ENCODE data around the gene TAF3.

TAF3 gene

DNA sequence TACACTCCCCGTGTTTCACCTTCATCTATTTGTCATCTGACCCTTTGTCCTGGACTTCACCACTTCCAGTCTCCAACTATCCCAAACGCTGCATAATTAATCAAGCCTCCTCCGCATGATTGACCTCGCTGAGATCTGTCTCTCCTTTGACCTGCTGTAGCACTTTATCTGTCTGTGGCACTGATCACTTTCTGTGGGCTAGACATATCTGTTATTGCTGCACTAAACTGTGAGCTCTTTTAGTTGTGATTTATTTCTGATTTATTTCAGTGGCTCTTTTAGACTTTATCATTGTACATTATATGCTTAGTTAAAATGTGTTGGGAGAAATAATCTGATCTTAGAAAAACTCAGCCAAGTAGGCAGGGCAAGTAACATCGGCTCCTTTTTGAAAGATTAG lies 144.3 kb downstream of the TAF3 start:
- Histone ChIP-seq H3K4me1 (ENCODE audit: control insufficient read depth, insufficient read depth, low read length) (no peaks in the 10 kb centered on the region), H3K27me3 (ENCODE audit: control insufficient read depth, insufficient read depth, low read length) (no peaks in the 10 kb centered on the region), H3K9ac (ENCODE audit: low read length) (no peak overlapping the region), H3K4me3 (ENCODE audit: low read length) (no peak overlapping the region), H3K9me3 (ENCODE audit: control insufficient read depth, low read length) (no peaks in the 10 kb centered on the region), H3K36me3 (ENCODE audit: control insufficient read depth, insufficient read depth, low read length) (no peaks in the 10 kb centered on the region)

- H3K4me1 ChIP-seq (ENCODE audit: control insufficient read depth, insufficient read depth, low read length) = no peaks in the 10 kb centered on the region
- no peaks in the 10 kb centered on the region for H3K27me3 ChIP-seq (ENCODE audit: control insufficient read depth, insufficient read depth, low read length)
Measured at GRCh38 chr10:7965457-7965856, 147.2 kb downstream of the TAF3 start.

DNA sequence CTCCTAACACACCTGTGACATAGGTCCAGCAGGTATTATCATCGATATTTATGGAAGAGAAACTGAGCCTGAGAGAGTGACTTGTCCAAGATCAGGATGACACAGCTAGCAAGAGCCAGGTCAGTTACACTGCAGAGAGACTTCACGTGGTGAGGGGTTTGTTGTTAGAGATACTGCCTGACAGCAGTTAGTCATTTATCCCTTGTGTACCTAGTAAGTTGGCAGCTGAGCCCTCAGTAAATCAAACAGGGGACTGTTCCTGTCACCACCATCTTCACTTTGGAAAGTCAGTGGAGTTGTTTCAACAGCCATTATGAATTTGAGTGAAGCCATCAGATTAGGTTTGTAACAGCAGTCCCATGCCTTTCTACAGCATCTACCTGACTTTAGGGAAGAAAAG lies 148.7 kb downstream of the TAF3 start:
- no peak overlapping the region for H3K9ac ChIP-seq (ENCODE audit: low read length)
- H3K4me3 ChIP-seq (ENCODE audit: low read length) = no peak overlapping the region
- no peaks in the 10 kb centered on the region for H3K4me1 ChIP-seq (ENCODE audit: control insufficient read depth, insufficient read depth, low read length)
- H3K9me3 ChIP-seq (ENCODE audit: control insufficient read depth, low read length) = no peaks in the 10 kb centered on the region
- no peaks in the 10 kb centered on the region for H3K27me3 ChIP-seq (ENCODE audit: control insufficient read depth, insufficient read depth, low read length)
- H3K36me3 ChIP-seq (ENCODE audit: control insufficient read depth, insufficient read depth, low read length) = no peaks in the 10 kb centered on the region

More at GRCh38 chr10:7965457-7965856, 147.2 kb downstream of the TAF3 start:
- H3K9ac ChIP-seq (ENCODE audit: low read length) = no peak overlapping the region
- H3K36me3 ChIP-seq (ENCODE audit: control insufficient read depth, insufficient read depth, low read length) = no peaks in the 10 kb centered on the region
- H3K4me3 ChIP-seq (ENCODE audit: low read length) = no peak overlapping the region
- H3K9me3 ChIP-seq (ENCODE audit: control insufficient read depth, low read length) = no peaks in the 10 kb centered on the region

DNA sequence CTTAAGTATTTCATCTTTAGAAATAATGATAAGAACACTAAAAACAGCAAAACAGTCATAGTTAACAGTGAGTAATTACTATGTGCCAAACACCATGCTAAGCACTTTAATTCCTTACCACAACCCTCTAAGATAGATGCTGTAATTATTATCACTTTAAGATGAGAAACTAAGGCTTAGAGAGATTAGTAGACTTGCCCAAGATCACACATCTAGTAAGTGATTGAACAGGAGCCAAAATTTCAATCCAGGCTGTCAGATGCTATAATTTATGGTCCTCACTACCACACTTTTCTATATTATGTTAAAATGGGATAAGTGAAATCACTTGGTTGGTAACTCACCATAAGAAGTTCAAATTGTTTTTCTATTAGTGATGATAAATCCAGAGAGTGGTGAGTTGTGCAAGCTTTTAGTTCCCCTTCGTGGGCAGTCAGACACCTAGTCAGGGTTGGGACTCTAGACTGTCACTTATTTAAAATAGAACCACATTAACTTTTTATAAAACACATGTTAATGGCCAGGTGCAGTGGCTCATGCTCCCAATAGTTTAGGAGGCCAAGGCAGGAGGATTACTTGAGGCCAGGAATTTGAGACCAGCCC lies 150.3 kb downstream of the TAF3 start:
- no peaks in the 10 kb centered on the region for H3K36me3 ChIP-seq (ENCODE audit: control insufficient read depth, insufficient read depth, low read length)
- no peak overlapping the region for H3K4me3 ChIP-seq (ENCODE audit: low read length)
- no peaks in the 10 kb centered on the region for H3K4me1 ChIP-seq (ENCODE audit: control insufficient read depth, insufficient read depth, low read length)

DNA sequence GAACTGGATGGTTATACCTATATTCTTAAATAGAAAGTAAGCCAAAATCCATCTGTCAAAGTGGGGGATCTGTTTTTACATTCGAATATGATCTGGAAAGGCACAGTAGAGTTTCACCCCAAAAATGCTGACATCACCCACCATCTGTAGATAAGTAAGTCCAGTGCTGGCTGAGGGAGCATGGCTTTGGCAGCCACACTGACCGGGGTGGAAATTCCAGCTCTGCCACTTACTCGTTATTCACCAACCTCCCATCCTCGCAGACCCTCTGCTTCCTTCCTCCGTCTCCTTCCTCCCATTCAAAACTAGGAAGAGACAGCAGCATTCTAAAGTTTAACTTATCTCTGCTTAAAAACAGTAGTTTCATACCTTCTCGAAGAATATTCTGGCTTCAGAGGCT lies 151.3 kb downstream of the TAF3 start:
- H3K4me3 ChIP-seq (ENCODE audit: low read length) = no peak overlapping the region
- H3K36me3 ChIP-seq (ENCODE audit: control insufficient read depth, insufficient read depth, low read length) = no peaks in the 10 kb centered on the region
- H3K9me3 ChIP-seq (ENCODE audit: control insufficient read depth, low read length) = no peaks in the 10 kb centered on the region
- no peak overlapping the region for H3K9ac ChIP-seq (ENCODE audit: low read length)
- no peaks in the 10 kb centered on the region for H3K4me1 ChIP-seq (ENCODE audit: control insufficient read depth, insufficient read depth, low read length)
- H3K27me3 ChIP-seq (ENCODE audit: control insufficient read depth, insufficient read depth, low read length) = no peaks in the 10 kb centered on the region

More for the DNA sequence above, 150.3 kb downstream of the TAF3 start:
- H3K27me3 ChIP-seq (ENCODE audit: control insufficient read depth, insufficient read depth, low read length) = no peaks in the 10 kb centered on the region
- no peak overlapping the region for H3K9ac ChIP-seq (ENCODE audit: low read length)
- no peaks in the 10 kb centered on the region for H3K9me3 ChIP-seq (ENCODE audit: control insufficient read depth, low read length)

DNA sequence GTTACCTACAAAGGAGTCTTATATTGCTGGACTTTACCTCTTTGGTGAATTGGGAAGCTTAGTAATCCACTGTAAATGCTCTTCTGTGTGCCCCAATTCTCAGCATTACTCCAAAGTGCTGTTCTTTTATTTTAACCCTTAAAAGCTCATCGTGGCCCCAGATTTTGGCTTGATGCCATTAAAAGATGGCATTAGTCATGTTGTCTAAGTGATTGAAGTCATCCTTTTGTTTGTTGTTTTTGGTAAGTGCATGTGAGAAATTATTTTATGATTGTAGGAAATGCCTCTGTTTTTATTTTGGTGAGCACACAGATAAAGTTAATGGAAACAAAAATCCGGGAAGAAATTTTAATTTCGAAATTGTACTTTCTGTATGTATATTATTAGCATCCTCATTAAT lies 153.6 kb downstream of the TAF3 start:
- Histone ChIP-seq H3K4me3 (ENCODE audit: low read length) (no peak overlapping the region), H3K9ac (ENCODE audit: low read length) (no peak overlapping the region), H3K27me3 (ENCODE audit: control insufficient read depth, insufficient read depth, low read length) (no peaks in the 10 kb centered on the region), H3K4me1 (ENCODE audit: control insufficient read depth, insufficient read depth, low read length) (no peaks in the 10 kb centered on the region), H3K9me3 (ENCODE audit: control insufficient read depth, low read length) (no peaks in the 10 kb centered on the region), H3K36me3 (ENCODE audit: control insufficient read depth, insufficient read depth, low read length) (no peaks in the 10 kb centered on the region)

- H3K4me3 ChIP-seq (ENCODE audit: low read length) = no peak overlapping the region
- no peaks in the 10 kb centered on the region for H3K4me1 ChIP-seq (ENCODE audit: control insufficient read depth, insufficient read depth, low read length)
- no peaks in the 10 kb centered on the region for H3K36me3 ChIP-seq (ENCODE audit: control insufficient read depth, insufficient read depth, low read length)
- no peaks in the 10 kb centered on the region for H3K9me3 ChIP-seq (ENCODE audit: control insufficient read depth, low read length)
- H3K27me3 ChIP-seq (ENCODE audit: control insufficient read depth, insufficient read depth, low read length) = no peaks in the 10 kb centered on the region
- H3K9ac ChIP-seq (ENCODE audit: low read length) = no peak overlapping the region
Measured at GRCh38 chr10:7972367-7972766, 154.1 kb downstream of the TAF3 start.

GRCh38 chr10:7980196-7980595 lies 161.9 kb downstream of the TAF3 start:
- H3K9me3 ChIP-seq (ENCODE audit: control insufficient read depth, low read length) = no peaks in the 10 kb centered on the region
- H3K4me3 ChIP-seq (ENCODE audit: low read length) = no peak overlapping the region
- no peaks in the 10 kb centered on the region for H3K4me1 ChIP-seq (ENCODE audit: control insufficient read depth, insufficient read depth, low read length)
- H3K27me3 ChIP-seq (ENCODE audit: control insufficient read depth, insufficient read depth, low read length) = no peaks in the 10 kb centered on the region
- no peak overlapping the region for H3K9ac ChIP-seq (ENCODE audit: low read length)
- H3K36me3 ChIP-seq (ENCODE audit: control insufficient read depth, insufficient read depth, low read length) = no peaks in the 10 kb centered on the region

DNA sequence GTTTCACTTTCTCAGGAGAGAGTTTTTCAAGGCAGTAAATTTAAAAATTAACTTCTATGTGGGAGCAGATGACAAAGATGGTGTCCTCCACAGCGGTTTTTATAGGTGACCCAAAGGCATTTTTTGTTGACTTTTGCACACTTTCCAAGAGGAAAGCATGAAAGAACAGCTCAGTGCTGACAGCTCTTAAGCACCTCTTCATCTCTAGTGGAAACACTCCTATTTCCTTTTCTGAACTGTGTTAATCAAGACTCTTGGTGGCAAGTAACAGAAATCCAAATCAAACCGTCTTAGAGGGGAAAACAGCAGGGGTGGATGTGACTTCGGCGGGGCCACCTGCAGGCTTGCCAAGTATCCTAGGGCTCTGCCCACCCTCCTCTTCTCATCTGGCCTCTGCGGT lies 164.4 kb downstream of the TAF3 start:
- H3K9me3 ChIP-seq (ENCODE audit: control insufficient read depth, low read length) = no peaks in the 10 kb centered on the region
- H3K4me3 ChIP-seq (ENCODE audit: low read length) = no peak overlapping the region
- H3K4me1 ChIP-seq (ENCODE audit: control insufficient read depth, insufficient read depth, low read length) = no peaks in the 10 kb centered on the region

DNA sequence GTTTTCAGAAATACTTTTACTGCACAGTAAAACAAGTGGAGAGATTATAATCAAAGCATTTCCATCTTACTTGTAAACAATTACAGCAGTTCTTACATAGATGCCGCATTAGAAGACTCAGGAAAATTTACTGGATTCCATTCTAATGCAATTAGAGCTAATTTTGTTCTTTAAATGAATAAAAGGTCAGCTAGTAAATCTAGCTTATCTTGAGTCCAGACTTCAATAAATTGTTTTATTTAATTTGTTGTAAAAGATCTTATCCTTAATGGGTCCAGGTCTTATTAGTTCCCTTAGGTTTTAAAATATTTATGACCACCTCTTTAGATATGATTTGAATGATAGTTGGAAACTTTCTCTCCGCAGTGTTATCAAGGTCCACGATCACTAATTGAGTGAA lies 166.0 kb downstream of the TAF3 start:
- Histone ChIP-seq H3K27me3 (ENCODE audit: control insufficient read depth, insufficient read depth, low read length) (no peaks in the 10 kb centered on the region), H3K9me3 (ENCODE audit: control insufficient read depth, low read length) (no peaks in the 10 kb centered on the region), H3K4me3 (ENCODE audit: low read length) (no peak overlapping the region), H3K36me3 (ENCODE audit: control insufficient read depth, insufficient read depth, low read length) (no peaks in the 10 kb centered on the region), H3K4me1 (ENCODE audit: control insufficient read depth, insufficient read depth, low read length) (no peaks in the 10 kb centered on the region), H3K9ac (ENCODE audit: low read length) (no peak overlapping the region)

More for the DNA sequence above, 164.4 kb downstream of the TAF3 start:
- H3K9ac ChIP-seq (ENCODE audit: low read length) = no peak overlapping the region
- no peaks in the 10 kb centered on the region for H3K27me3 ChIP-seq (ENCODE audit: control insufficient read depth, insufficient read depth, low read length)
- H3K36me3 ChIP-seq (ENCODE audit: control insufficient read depth, insufficient read depth, low read length) = no peaks in the 10 kb centered on the region

DNA sequence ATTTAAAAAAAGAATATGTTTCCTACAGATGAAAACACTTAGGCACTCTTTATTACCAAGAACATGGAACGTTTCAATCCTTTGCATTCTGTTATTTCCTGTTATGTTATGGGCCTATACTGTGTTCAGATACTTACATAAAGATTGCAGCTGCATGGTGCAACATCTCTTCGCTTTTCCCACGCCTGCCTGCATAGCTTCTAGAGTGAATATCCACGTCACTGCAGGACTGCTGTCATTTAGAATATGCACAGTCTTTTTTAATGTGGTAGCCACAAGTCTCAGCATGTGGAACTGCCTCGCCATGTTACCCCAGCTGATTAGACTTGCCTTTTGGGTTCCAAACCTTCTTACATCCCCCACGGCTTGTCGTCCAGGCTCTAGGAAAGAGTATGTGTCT lies 166.6 kb downstream of the TAF3 start:
- Histone ChIP-seq H3K4me3 (ENCODE audit: low read length) (no peak overlapping the region), H3K9me3 (ENCODE audit: control insufficient read depth, low read length) (no peaks in the 10 kb centered on the region), H3K4me1 (ENCODE audit: control insufficient read depth, insufficient read depth, low read length) (no peaks in the 10 kb centered on the region), H3K27me3 (ENCODE audit: control insufficient read depth, insufficient read depth, low read length) (no peaks in the 10 kb centered on the region), H3K36me3 (ENCODE audit: control insufficient read depth, insufficient read depth, low read length) (no peaks in the 10 kb centered on the region), H3K9ac (ENCODE audit: low read length) (no peak overlapping the region)

GRCh38 chr10:7986851-7987250 lies 168.5 kb downstream of the TAF3 start:
- Histone ChIP-seq H3K36me3 (ENCODE audit: control insufficient read depth, insufficient read depth, low read length) (no peaks in the 10 kb centered on the region), H3K4me3 (ENCODE audit: low read length) (no peak overlapping the region), H3K27me3 (ENCODE audit: control insufficient read depth, insufficient read depth, low read length) (no peaks in the 10 kb centered on the region), H3K9me3 (ENCODE audit: control insufficient read depth, low read length) (no peaks in the 10 kb centered on the region), H3K9ac (ENCODE audit: low read length) (no peak overlapping the region), H3K4me1 (ENCODE audit: control insufficient read depth, insufficient read depth, low read length) (no peaks in the 10 kb centered on the region)

- Histone ChIP-seq H3K9me3 (ENCODE audit: control insufficient read depth, low read length) (no peaks in the 10 kb centered on the region), H3K4me3 (ENCODE audit: low read length) (no peak overlapping the region), H3K4me1 (ENCODE audit: control insufficient read depth, insufficient read depth, low read length) (no peaks in the 10 kb centered on the region), H3K9ac (ENCODE audit: low read length) (no peak overlapping the region), H3K36me3 (ENCODE audit: control insufficient read depth, insufficient read depth, low read length) (no peaks in the 10 kb centered on the region), H3K27me3 (ENCODE audit: control insufficient read depth, insufficient read depth, low read length) (no peaks in the 10 kb centered on the region)
Measured at GRCh38 chr10:7988989-7989388, 170.7 kb downstream of the TAF3 start.
